ENCODE data around the gene CC2D2B. TPM values are rescaled to one million over a fixed set of nuclear protein-coding genes. Genes with fewer than 3 reads are reported as not detected.
"Not testable (repeated sequence)": the region's sequence is repeated elsewhere in the genome, so short reads cannot be mapped to it uniquely, and the experiment has no call there.

The CC2D2B gene
- total RNA-seq, 1 donor from 2014 or later: 3.9 TPM

DNA sequence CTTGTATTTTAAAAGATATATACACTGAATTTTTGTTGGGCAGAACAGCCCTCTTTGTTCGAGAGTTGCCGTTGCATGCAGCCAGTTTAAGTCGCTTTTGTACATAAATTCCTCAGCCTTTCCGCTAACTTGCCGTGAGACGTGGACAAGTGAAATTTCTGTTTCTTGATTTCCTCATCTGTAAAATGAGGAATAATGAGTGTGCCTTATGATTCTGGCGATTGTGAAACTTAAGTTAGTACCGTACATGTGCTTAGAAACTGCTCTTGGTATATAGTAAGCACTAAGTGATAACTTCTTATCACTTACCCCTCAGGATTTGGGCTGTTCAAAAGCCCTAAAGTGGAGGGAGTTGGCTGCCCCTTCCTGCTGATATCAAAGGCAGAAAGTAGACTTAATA is 137.0 kb downstream of the CC2D2B start:
- H3K4me3 ChIP-seq: peak overlapping the region; percentile 89 to 93
- TF ChIP-seq, protein P1, sequence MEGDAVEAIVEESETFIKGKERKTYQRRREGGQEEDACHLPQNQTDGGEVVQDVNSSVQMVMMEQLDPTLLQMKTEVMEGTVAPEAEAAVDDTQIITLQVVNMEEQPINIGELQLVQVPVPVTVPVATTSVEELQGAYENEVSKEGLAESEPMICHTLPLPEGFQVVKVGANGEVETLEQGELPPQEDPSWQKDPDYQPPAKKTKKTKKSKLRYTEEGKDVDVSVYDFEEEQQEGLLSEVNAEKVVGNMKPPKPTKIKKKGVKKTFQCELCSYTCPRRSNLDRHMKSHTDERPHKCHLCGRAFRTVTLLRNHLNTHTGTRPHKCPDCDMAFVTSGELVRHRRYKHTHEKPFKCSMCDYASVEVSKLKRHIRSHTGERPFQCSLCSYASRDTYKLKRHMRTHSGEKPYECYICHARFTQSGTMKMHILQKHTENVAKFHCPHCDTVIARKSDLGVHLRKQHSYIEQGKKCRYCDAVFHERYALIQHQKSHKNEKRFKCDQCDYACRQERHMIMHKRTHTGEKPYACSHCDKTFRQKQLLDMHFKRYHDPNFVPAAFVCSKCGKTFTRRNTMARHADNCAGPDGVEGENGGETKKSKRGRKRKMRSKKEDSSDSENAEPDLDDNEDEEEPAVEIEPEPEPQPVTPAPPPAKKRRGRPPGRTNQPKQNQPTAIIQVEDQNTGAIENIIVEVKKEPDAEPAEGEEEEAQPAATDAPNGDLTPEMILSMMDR (IDR thresholded peaks at IDR 0.05): no peak
- no peaks in the 10 kb centered on the region for H3K27me3 ChIP-seq
- H3K27ac ChIP-seq: peak overlapping the region; percentile 85 to 87
- no peaks in the 10 kb centered on the region for H3K9me3 ChIP-seq
- intact Hi-C loops (cut with DNase I): loop anchor here (5.0 kb wide), 2 partner anchors 137 to 167 kb away; partner anchors contain the start of gene CC2D2B
- peaks cover 2 to 3% of the 10 kb centered on the region in 2 donors for H3K4me1 ChIP-seq
- DNase-seq (ENCODE audit: low spot score in 2 of 2): no peak
- H3K36me3 ChIP-seq: no peaks in the 10 kb centered on the region

DNA sequence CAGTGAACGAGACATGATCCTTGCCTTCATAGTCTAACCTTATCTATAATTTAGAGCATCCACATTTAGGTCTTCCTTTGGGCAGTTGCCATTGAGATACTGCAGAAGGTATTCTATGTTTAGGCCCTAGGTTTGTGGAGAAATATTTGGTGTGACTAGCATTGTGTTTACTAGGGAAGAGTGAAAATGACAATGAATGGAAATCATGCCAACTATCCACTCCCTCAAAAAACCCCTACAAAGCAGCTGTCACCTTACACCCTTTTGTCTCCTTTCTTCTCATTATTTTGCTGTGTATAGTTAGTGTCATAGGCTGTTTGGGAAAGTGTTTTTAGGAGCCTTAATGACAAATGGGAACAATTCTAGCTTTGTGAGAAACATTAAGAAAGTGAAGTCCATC is 138.8 kb downstream of the CC2D2B start:
- no peaks in the 10 kb centered on the region for H3K36me3 ChIP-seq
- H3K4me3 ChIP-seq: no peak overlapping the region
- no peak overlapping the region for H3K27ac ChIP-seq
- TF ChIP-seq, protein P1 (IDR thresholded peaks at IDR 0.05): no peak
- intact Hi-C loops (cut with DNase I): no loop called here
- H3K4me1 ChIP-seq: peaks cover 2 to 3% of the 10 kb centered on the region in 2 donors
- H3K27me3 ChIP-seq: no peaks in the 10 kb centered on the region
- DNase-seq (ENCODE audit: low spot score in 2 of 2): no peak
- no peaks in the 10 kb centered on the region for H3K9me3 ChIP-seq

DNA sequence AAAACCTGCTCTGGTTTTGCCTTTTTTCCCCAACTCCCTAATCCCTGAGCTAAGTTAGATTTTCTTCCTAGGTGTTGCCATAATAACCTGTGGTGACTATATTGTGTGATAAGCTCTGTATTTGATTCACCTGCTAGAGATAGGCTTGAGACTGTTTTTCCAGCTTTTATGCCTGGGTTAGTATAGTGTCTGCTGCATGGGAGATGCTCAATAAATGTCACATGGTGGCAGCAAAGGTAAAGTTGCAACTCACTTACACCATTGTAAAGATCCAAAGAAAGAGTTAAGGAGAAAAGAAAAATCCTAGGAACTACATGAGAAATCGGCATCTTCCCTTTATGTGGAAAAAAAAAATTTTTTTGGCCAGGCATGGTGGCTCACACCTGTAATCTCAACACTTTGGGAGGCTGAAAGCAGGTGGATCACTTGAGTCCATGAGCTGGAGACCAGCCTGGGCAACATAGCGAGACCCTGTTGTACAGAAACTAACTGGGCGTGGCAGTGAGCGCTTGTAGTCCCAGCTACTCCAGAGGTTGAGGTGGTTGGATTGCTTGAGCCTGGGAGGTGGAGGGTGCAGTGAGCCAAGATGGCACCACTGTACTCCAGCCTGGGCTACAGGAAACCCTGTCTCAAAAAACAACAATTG is 139.4 kb downstream of the CC2D2B start:
- peaks cover 2 to 3% of the 10 kb centered on the region in 2 donors for H3K4me1 ChIP-seq
- intact Hi-C loops (cut with DNase I): no loop called here
- no peak overlapping the region for H3K27ac ChIP-seq
- no peaks in the 10 kb centered on the region for H3K27me3 ChIP-seq
- H3K9me3 ChIP-seq: no peaks in the 10 kb centered on the region
- H3K4me3 ChIP-seq: no peak overlapping the region
- no peaks in the 10 kb centered on the region for H3K36me3 ChIP-seq
- no peak for DNase-seq (ENCODE audit: low spot score in 2 of 2)
- TF ChIP-seq, protein P1 (IDR thresholded peaks at IDR 0.05): no peak

DNA sequence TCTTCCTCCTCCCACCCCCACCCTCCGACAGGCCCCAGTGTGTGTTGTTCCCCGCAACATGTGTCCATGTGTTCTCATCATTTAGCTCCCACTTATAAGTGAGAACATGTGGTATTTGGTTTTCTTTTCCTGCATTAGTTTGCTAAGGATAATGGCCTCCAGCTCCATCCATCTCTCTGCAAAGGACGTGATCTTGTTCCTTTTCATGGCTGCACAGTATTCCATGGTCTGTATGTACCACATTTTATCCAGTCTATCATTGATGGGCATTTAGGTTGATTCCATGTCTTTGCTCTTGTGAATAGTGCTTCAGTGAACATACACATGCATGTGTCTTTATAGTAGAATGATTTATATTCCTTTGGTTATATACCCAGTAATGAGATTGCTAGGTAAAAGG is 140.2 kb downstream of the CC2D2B start:
- H3K4me3 ChIP-seq; H3K36me3 ChIP-seq; DNase-seq (ENCODE audit: low spot score in 2 of 2); intact Hi-C loops (cut with DNase I); H3K27ac ChIP-seq; H3K9me3 ChIP-seq; H3K27me3 ChIP-seq; H3K4me1 ChIP-seq: not testable (repeated sequence)

DNA sequence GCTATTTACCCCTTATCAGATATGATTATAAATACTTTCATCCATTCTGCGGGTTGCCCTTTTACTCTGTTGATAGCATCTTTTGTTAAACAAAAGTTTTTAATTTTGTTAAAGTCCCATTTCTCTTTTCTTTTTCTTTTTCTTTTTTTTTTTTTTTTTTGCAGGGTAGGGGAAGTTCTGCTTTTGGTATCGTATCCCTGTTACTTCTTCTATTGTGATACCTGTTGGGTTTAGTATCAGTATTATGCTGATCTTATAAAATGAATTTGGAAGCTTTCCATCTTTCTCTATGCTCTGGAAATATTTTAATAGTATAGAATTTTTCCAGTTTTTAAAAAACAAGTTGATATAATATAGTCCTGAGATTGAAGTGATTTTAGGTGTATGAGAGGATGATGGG is 141.6 kb downstream of the CC2D2B start:
- Histone ChIP-seq H3K4me1 (no peaks in the 10 kb centered on the region), H3K9me3 (no peaks in the 10 kb centered on the region), H3K27me3 (no peaks in the 10 kb centered on the region), H3K27ac (no peak overlapping the region), H3K4me3 (no peak overlapping the region), H3K36me3 (no peaks in the 10 kb centered on the region)
- intact Hi-C loops (cut with DNase I): no loop called here
- TF ChIP-seq, protein P1 (IDR thresholded peaks at IDR 0.05): no peak
- DNase-seq (ENCODE audit: low spot score in 2 of 2): no peak

DNA sequence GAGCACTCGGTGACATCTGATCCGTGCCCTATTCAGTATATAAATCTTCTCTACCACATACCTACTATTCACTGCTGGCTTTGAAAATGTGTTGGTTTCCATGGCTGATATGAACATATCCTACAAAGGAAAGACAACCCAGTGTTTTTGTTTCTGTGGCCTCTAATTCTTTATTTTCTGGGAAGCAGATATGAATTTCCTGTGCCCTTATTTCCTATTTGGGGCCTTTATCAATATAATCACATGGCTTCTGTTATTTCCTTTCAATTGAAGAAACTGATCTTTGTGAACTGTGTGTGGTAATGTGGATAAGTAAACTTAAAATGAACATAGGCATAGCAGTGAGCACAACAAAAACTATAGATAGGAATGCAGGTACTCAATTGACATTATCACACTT is 146.2 kb downstream of the CC2D2B start:
- TF ChIP-seq, protein P1 (IDR thresholded peaks at IDR 0.05): no peak

More for the DNA sequence above, 146.2 kb downstream of the CC2D2B start:
- intact Hi-C loops (cut with DNase I): no loop called here
- no peaks in the 10 kb centered on the region for H3K4me1 ChIP-seq
- DNase-seq (ENCODE audit: low spot score in 2 of 2): no peak
- H3K36me3 ChIP-seq: peaks cover 14 to 24% of the 10 kb centered on the region in 2 donors
- H3K27ac ChIP-seq: no peak overlapping the region
- H3K4me3 ChIP-seq: no peak overlapping the region
- no peaks in the 10 kb centered on the region for H3K27me3 ChIP-seq
- no peaks in the 10 kb centered on the region for H3K9me3 ChIP-seq

Data from ascending aorta (tissue), 2 donors.